ENCODE results near the gene LAMA5. TPM values are rescaled to one million over a fixed set of nuclear protein-coding genes. Genes with fewer than 3 reads are reported as not detected.

Gene LAMA5
- polyA plus RNA-seq, 1 of the 3 experiments (the other 2 are of a cell fraction) = 27.2 TPM

- no peak overlapping the region; a peak in 1 of 4 replicates for H3K27ac ChIP-seq (ENCODE audit: low read depth in 2 of 2, low read length in 1 of 2)
- DNase-seq = no peak
- no peaks in the 10 kb centered on the region for H3K27me3 ChIP-seq (ENCODE audit: insufficient read depth)
- H3K4me3 ChIP-seq (ENCODE audit: low read depth in 2 of 2, low read length in 1 of 2) = peak overlapping the region; percentile 96 to 97; a peak in 3 of 4 replicates
- H3K4me2 ChIP-seq = peak overlapping the region; percentile 93
- peaks cover 7 to 26% of the 10 kb centered on the region in 2 experiments; a peak in 2 of 4 replicates for H3K4me1 ChIP-seq (ENCODE audit: control insufficient read depth in 1 of 2, insufficient read depth in 2 of 2, low read depth in 1 of 2, low read length in 1 of 2)
- POLR2A ChIA-PET = interaction anchor here (0.7 to 1.2 kb wide), 2 partner anchors 61 to 81 kb away, joined by 3 read pairs; partner anchors contain the start of gene RPS21
- peaks cover 53% of the 10 kb centered on the region for H4K20me1 ChIP-seq (ENCODE audit: insufficient read depth)
- H3K79me2 ChIP-seq (ENCODE audit: insufficient read depth) = peaks cover 44% of the 10 kb centered on the region
- CTCF ChIA-PET = interaction anchor here (0.8 to 4.8 kb wide), 4 partner anchors 64 to 104 kb away, joined by 3 to 28 read pairs (median 4); partner anchors contain the start of gene RPS21
- H3K9me2 ChIP-seq = no peaks in the 10 kb centered on the region
- no peaks in the 10 kb centered on the region for H3K9me3 ChIP-seq
- H3K36me3 ChIP-seq (replicated peaks in 1 of 2; ENCODE audit: control insufficient read depth in 1 of 2, insufficient read depth in 2 of 2, low read length in 1 of 2) = peaks cover 5 to 56% of the 10 kb centered on the region in 2 experiments
- H3K9ac ChIP-seq = no peak overlapping the region; the same call in 1 of the 2 replicates
- peaks cover 25% of the 10 kb centered on the region for H3F3A ChIP-seq (replicated peaks; ENCODE audit: insufficient read depth)
- TF ChIP-seq, protein P1, sequence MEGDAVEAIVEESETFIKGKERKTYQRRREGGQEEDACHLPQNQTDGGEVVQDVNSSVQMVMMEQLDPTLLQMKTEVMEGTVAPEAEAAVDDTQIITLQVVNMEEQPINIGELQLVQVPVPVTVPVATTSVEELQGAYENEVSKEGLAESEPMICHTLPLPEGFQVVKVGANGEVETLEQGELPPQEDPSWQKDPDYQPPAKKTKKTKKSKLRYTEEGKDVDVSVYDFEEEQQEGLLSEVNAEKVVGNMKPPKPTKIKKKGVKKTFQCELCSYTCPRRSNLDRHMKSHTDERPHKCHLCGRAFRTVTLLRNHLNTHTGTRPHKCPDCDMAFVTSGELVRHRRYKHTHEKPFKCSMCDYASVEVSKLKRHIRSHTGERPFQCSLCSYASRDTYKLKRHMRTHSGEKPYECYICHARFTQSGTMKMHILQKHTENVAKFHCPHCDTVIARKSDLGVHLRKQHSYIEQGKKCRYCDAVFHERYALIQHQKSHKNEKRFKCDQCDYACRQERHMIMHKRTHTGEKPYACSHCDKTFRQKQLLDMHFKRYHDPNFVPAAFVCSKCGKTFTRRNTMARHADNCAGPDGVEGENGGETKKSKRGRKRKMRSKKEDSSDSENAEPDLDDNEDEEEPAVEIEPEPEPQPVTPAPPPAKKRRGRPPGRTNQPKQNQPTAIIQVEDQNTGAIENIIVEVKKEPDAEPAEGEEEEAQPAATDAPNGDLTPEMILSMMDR (IDR thresholded peaks at IDR 0.05) = no peak; the same call in 1 of the 2 replicates
- TF ChIP-seq MXI1 (IDR thresholded peaks at IDR 0.05; ENCODE audit: low read depth, low read length) = peak; percentile 77
- 75% methylated on average over 12 of the region's 18 CpGs for WGBS (ENCODE audit: low lambda C conversion rate)
- H2AFZ ChIP-seq (ENCODE audit: low read depth) = no peak overlapping the region
Observed at GRCh38 chr20:62305149-62305764, 61.9 kb downstream of the LAMA5 start.

DNA sequence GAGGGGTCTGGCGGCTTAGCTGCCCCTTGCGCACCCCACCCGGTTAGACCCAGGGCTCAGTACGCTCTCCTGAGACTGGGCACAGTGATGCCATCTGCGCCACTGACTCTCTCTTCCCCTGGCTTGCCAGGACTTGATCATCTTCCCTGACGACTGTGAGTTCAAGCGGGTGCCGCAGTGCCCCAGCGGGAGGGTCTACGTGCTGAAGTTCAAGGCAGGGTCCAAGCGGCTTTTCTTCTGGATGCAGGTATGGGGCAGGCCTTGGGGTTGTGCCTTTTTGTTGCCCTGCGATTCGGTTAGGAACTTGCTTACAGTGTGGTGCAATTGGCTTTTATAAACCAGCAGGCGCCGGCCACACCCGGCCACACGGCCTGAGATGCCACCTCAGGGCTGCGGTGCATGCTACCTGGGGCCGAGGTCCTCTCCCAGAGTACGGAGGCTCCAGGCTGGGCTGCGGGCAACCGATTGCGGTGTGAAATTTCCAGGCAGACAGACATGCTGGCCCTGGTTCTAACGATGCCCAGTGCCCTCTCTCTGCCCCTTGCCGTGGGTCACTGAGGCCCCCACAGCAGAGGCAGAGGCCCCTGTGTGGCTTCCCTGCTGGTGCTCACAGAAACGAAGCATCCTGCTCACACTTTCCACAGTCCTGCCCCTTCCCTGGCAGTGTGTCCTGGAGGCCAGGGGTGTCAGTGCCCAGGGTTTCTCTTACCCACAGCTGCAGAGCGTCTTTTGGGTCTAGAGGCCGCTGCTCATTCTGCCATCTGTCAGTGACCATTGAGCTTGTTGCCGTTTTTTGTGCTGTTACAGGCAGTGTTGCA, 62.6 kb downstream of the LAMA5 start:
- Histone ChIP-seq H3K36me3 (replicated peaks in 1 of 2; ENCODE audit: control insufficient read depth in 1 of 2, insufficient read depth in 2 of 2, low read length in 1 of 2) (peaks cover 5 to 49% of the 10 kb centered on the region in 2 experiments), H3K4me2 (peak overlapping the region; percentile 93), H3K79me2 (ENCODE audit: insufficient read depth) (peaks cover 44% of the 10 kb centered on the region), H3K9me3 (no peaks in the 10 kb centered on the region), H3K9ac (peak overlapping the region; percentile 81), H3K27ac (ENCODE audit: low read depth in 2 of 2, low read length in 1 of 2) (peak overlapping the region in 1 of 2 experiments; percentile 21; a peak in 1 of 4 replicates), H2AFZ (ENCODE audit: low read depth) (no peak overlapping the region), H3K4me1 (ENCODE audit: control insufficient read depth in 1 of 2, insufficient read depth in 2 of 2, low read depth in 1 of 2, low read length in 1 of 2) (peaks cover 7 to 26% of the 10 kb centered on the region in 2 experiments; a peak in 2 of 4 replicates), H4K20me1 (ENCODE audit: insufficient read depth) (peaks cover 53% of the 10 kb centered on the region), H3K4me3 (ENCODE audit: low read depth in 2 of 2, low read length in 1 of 2) (peak overlapping the region; percentile 96 to 97), H3F3A (replicated peaks; ENCODE audit: insufficient read depth) (peaks cover 25% of the 10 kb centered on the region), H3K27me3 (ENCODE audit: insufficient read depth) (no peaks in the 10 kb centered on the region), H3K9me2 (no peaks in the 10 kb centered on the region)
- TF ChIP-seq YY1 (IDR thresholded peaks at IDR 0.05; ENCODE audit: low read depth) = no peak
- 0 out of 2 replicates have a peak, but pooled peaks have one; percentile 12 for TF ChIP-seq POLR2AphosphoS5 (IDR thresholded peaks at IDR 0.05; ENCODE audit: low read depth, low read length)
- TF ChIP-seq FOXJ3 (CRISPR knock-in tag; IDR thresholded peaks at IDR 0.05) = no peak
- TF ChIP-seq TCF12 (IDR thresholded peaks at IDR 0.05) = no peak
- TF ChIP-seq NRF1 (IDR thresholded peaks at IDR 0.05; ENCODE audit: low read depth, low read length) = no peak
- no peak for TF ChIP-seq FOXM1 (IDR thresholded peaks at IDR 0.05; ENCODE audit: low read depth)
- CTCF ChIA-PET = interaction anchor here (1.3 to 4.8 kb wide), 5 partner anchors 11 to 78 kb away, joined by 4 to 28 read pairs (median 5); no protein-coding TSS in a partner anchor
- POLR2A ChIA-PET = interaction anchor here (1.2 kb wide), 1 partner anchor 82 kb away, joined by 3 read pairs; the partner anchor contains the start of gene RPS21
- no peak for DNase-seq
- whole genome bisulfite sequencing (ENCODE audit: low lambda C conversion rate) = 47% methylated on average over 23 of the region's 29 CpGs
